ENCODE results near the gene PHC2.

The PHC2 gene

DNA sequence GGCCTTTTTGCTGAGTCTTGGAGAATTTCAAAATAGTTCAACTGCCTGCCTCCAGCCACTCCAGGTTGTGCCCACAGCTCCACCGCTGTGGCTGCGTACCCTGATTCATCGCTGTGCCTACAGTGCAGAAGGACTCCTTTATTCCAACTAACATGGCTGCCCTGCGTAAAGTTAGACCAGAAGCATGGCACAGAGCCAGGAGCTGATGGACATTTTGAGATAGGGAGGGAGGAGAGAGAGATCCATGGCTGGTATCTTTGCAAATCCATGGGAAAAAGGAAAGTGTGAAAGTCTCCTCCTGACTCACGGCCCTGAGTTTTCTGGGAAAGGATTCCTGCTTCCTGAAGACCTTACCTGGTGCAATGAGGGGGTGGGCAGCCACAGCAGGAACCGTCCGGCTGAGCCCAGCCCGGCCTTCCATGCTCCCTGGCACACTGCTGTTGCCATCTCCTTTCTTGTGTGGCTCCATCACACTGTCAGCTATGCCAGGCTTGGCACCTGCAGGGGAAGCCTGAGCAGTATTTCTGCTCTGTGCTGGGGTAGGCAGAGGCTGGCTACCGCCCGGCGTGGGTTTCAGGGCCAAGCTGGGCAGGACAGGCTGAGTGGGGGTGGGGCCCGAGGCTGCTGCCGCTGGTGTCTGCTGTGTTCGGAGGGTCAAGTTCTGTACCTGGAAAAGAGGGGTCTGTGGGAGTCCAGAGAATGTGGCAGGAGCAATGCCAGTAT is 64.0 kb downstream of the PHC2 start:
- DNase-seq, result no peak

DNA sequence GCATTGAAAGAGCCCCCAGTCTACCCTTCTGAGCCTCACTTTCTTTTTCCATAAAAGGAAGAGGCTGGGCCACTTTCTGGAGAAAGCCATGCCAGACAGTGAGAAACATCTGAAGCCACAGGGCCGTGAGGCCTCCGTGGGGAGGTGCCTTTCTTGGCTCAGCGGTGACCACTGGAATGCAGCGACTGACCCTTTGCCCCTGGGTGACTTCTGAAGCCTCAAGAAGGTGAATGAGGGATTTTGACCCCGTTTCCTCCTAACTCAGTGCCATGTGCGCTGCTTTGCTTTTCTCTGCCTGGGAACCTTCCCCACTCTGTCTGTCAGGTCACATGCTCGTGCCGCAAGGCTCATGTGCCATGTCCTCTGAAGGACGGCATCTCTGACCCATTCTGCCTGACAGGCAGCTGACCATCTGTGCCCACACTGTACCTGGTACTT is 65.3 kb downstream of the PHC2 start:
- no peak for DNase-seq

- DNase-seq, result no peak
Measured at GRCh38 chr1:33364565-33364918, 66.4 kb downstream of the PHC2 start.

- no peak for DNase-seq
Measured at GRCh38 chr1:33363470-33363861, 67.4 kb downstream of the PHC2 start.

- DNase-seq, result no peak
Measured at GRCh38 chr1:33363021-33363420, 67.9 kb downstream of the PHC2 start.

DNA sequence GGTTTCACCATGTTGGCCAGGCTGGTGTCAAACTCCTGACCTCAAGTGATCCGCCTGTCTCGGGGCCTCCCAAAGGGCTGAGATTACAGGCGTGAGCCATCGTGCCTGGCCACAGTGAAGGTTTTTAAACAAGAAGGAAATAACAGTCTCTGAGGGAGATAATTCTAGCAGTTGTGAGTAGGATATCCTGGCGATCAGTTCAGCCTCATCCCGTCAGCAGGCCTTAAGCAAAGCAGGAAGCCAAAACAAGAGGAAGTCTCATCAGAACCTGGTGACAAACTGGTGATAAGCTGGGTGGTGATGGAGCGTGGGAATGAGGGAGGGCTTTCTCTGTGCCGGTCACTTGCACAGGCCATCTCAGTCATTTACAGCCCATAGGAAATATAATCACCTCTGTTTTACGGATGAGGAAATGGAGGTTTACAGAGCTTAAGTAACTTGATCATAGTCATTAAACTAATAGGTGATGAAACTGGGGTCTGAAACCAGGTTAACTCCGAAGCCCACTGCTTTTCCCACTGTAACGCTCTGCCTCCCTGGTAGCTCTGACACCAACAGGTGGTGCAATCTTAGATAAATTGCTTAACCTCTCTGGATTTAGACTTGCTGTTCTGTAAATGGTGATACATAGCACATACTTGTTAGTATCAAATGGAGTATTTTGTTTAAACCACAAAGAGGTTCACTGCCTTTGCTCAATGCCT is 69.2 kb downstream of the PHC2 start:
- DNase-seq, result peak; percentile 66

DNA sequence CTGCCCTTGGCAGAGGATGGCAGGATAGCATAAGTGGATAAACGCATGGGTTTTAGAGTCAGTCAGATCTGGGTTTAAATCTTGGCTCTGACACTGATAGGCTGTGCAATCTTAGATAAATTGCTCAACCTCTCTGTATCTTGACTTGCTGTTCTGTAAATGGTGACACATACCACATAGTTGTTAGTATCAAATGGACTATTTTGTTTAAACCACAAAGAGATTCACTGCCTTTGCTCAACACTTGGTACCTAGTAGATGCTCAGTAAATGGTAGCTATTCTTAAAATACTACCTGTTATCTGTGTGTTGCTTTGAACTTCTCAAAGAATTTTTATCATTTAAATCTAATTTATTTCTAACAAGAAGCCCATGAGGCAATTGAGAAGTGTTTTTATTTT is 70.5 kb downstream of the PHC2 start:
- no peak for DNase-seq

DNA sequence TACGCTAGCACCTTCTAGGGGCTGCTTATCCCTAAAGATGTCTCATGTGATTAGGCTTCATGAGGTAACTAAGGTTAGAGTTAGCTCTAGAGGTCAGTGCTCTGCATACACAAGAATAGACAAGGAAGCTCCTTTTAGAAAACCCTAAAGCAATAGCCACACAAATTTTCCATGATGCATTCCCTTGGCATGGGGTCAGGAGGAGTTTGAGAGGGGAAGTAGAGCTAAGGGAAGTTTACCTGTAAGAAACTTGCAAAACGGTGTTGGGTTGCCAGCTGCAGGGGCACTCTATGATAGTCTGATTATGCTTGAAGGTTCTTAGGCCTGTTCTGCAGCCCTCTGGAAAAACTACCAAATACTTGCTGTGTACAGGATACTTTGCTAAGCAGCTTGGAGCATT is 71.0 kb downstream of the PHC2 start:
- DNase-seq, result no peak

DNA sequence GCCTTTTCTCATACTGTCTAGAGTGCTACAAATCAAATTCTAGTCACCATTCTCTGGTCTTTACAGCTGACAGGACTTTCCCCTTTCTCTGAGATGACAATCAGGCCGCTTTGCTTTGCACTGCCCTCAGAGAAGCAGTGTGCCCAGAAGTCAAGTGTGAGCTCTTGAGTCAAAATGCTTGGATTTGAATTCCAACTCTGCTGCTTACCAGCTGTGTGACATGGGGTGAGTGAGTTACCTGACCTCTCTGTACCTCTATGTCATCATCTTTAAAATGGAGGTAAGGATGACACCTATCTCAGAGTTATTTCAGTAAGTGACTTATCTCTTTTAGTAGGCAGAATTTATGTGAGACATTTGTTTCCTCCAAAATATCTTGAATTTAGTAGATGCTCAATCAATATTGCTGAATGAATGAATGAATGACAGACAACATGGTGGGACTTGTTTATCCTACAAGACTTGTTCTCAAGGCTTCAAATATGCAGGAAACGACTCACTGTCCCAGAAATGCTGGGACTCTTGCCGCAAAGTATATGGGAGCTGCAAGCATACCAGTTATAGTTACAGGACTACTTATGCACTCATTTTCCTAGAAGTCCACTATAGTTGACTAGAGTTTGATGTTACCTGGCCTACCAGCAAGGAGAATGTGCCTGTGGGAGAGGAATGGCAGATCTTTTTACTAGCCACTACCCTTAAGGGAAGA is 71.9 kb downstream of the PHC2 start:
- no peak for DNase-seq

GRCh38 chr1:33358114-33358794 is 72.6 kb downstream of the PHC2 start:
- no peak for DNase-seq

- no peak for DNase-seq
Measured at GRCh38 chr1:33357099-33357498, 73.8 kb downstream of the PHC2 start.

GRCh38 chr1:33354707-33355316 is 76.1 kb downstream of the PHC2 start:
- DNase-seq, result no peak

DNA sequence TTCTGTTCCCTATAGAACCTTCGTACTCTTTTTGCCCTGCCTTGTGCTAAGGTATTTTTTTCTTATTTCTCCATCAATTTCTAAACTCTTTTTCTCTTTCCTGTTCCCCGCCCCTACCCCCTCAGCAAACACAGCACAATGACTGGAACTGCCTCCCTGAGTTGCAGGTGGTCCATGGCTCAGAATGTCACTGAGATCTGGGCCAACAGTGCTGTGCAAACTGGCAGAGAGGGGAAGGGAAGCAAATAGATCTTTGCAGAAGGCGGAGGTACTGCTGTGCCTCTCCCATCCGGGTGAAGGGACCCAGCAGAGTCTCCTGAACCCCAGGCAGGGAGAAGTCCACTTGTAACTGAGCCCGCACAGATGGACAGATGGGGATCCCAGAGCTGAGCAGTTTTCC is 77.4 kb downstream of the PHC2 start:
- no peak for DNase-seq

GRCh38 chr1:33351281-33351660 is 79.6 kb downstream of the PHC2 start:
- DNase-seq, result no peak

DNA sequence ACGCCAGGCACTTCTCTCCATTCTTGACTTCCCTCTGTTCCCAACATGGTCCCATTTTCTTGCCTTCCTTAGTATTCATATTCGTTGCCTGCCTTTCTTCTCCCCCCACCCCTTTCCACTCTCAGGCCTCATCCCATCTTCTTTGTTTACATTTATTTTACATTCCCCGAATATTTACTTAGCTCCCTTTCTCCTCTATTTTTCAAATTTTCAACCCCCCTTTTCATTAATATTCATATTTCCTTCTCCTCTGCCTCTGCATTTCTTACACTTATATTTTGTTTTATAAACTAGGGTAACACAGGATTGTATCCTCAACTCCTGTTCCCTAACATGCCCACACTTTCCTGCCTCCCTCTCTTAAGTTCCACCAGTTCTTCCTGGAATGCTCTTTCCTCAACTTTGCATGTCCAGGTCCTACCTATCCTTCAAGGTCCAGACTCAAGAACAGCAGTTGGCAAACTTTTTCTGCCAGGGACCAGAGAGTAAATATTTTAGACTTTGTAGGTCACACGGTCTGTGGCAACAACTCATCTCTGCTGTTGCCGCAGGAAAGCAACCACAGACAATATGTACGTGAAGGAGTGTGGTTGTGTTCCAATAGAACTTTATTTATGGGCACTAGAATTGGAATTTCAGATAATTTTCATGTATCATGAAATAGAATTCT is 80.1 kb downstream of the PHC2 start:
- no peak for DNase-seq

GRCh38 chr1:33349778-33350610 is 80.9 kb downstream of the PHC2 start:
- peak; percentile 78 for DNase-seq

DNA sequence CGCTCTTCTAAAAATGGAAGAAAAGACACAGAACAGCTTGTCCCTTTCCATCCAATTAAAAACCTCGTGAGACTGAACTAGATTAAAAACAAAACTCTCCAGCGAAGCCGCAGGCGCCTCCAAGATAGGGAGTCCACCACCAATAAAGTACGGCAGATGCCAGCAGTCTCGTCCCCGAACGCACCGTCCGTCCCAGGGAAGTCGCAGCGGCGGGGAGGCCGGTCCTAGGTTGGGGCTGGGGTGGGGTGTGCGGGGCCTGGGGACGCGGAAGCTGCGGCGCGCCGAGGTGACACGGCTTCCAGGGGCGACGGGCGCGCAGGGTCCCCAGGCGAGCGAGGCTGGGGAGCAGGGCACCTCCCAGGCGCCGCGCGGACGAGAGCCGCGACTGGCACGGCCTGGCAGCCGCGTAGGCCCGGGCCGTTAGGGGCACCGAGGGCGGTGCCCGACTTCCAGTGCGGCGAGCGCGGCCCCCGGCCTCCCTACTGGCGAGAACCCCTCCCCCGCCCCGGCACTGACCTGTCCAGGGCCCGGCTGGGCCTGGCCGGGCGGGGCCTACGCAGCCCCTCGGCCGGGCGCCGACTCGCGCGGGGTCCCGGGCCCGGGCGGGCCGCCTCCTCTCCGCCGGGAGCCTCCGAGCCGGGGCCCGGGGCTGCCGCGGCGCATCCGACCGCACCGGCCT is 81.7 kb downstream of the PHC2 start:
- DNase-seq, result no peak

- DNase-seq, result no peak
Measured at GRCh38 chr1:33348676-33349080, 82.2 kb downstream of the PHC2 start.

DNA sequence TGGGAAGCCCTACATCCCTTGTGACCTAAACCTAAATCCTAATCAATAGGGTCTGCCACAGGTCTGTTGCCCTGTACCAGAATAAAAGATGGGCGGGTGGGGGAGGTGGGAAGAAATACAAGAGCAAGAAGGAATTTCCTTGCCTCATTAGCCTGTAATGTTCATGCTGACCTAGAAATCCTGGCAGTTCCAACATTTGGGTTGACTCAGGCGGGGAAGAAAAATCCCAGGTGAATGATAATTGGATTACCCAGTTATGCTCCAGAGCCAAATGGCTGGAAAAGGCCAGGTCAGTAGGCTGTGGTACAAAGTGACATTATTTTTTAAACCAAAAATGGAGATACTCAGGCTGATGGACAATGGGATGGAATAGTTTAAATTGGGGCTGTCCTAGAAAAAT is 82.7 kb downstream of the PHC2 start:
- DNase-seq, result no peak

DNA sequence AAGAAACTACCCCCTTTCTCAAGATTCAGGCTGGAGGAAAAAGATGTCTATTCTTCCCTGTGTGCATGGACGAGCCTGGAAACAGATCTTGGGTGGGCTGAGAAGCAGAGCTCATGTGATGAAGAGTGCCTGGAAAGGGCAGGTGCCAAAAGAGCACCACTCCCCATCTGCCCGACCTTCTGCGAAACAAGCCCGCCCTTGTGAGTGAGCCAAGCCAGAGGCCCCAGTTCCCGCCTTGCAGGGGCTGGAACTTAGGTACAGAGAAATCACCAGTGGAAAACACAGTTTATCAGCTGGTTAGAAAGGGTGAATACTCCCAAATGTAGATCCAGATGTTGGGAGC is 83.3 kb downstream of the PHC2 start:
- no peak for DNase-seq
